Panc1 (cell line): ENCODE data around the gene RFPL4A. TPM values are rescaled to one million over a fixed set of nuclear protein-coding genes. Genes with fewer than 3 reads are reported as not detected.
A peak's percentile ranks its signal among the peaks of the same experiment; 100 is the strongest.
"Not testable (repeated sequence)": the region's sequence is repeated elsewhere in the genome, so short reads cannot be mapped to it uniquely, and the experiment has no call there.

Source experiments
- ATAC-seq: fragments of 200-7000 bp; cut with Tn5 transposase; 2 replicates; pipeline ENCODE4 v1.9.1; 2020; ENCODE audit warnings: mild to moderate bottlenecking, moderate library complexity
- BruUV-seq: library from RNA; stranded (reverse); fragments of 400-500 nt; replicated peaks from 2 replicates; lab custom pipeline; 2021; lab: Mats Ljungman, UMichigan
- CTCF ChIA-PET: fragments of 300-600 bp; sonication (Branson Sonifier 250); formaldehyde crosslinking; loops from one replicate; lab custom pipeline; 2022; ENCODE audit warnings: antibody characterized with exemption; lab: Charles Lee
- POLR2A ChIA-PET: fragments of 300-600 bp; sonication (Branson Sonifier 250); formaldehyde crosslinking; loops from one replicate; lab custom pipeline; 2022; ENCODE audit warnings: antibody characterized with exemption; lab: Charles Lee
- DNase-seq: peaks from one replicate; pipeline ENCODE4 v3.0.0-alpha.2; 2010; ENCODE audit warnings: low read depth, low spot score
- H3K27ac ChIP-seq: 2 replicates; pipeline ENCODE4 v1.5.1; 2011; ENCODE audit warnings: mild to moderate bottlenecking, low read length, inconsistent platforms
- H3K27me3 ChIP-seq: fragments of 200-500 bp; sonication (Bioruptor generic); 2 replicates; pipeline ENCODE4 v1.6.0; 2014; ENCODE audit warnings: low read length, inconsistent platforms; ENCODE audit not compliant: control insufficient read depth, insufficient read depth
- H3K36me3 ChIP-seq: fragments of 200-500 bp; sonication (Bioruptor generic); 2 replicates; pipeline ENCODE4 v1.5.1; 2014; ENCODE audit warnings: inconsistent platforms, mild to moderate bottlenecking, low read length, moderate library complexity; ENCODE audit not compliant: control insufficient read depth, insufficient read depth
- H3K4me1 ChIP-seq: 2 replicates; pipeline ENCODE4 v1.5.1; 2011; ENCODE audit warnings: inconsistent platforms, mild to moderate bottlenecking, low read length, moderate library complexity; ENCODE audit not compliant: control insufficient read depth, insufficient read depth
- H3K4me3 ChIP-seq, 2 experiments: 2 replicates each; pipeline ENCODE4 v1.5.1; 2011 to 2012; ENCODE audit warnings: low read depth in 2 of 2, low read length in 2 of 2, mild to moderate bottlenecking in 2 of 2, inconsistent platforms in 1 of 2, moderate library complexity in 1 of 2
- H3K9me3 ChIP-seq: fragments of 200-500 bp; sonication (Bioruptor generic); 2 replicates; pipeline ENCODE4 v1.5.1; 2014; ENCODE audit warnings: low read depth, mild to moderate bottlenecking, inconsistent platforms, low read length, moderate library complexity; ENCODE audit not compliant: control insufficient read depth, insufficient read depth
- CTCF ChIP-seq: fragments of 450-650 bp; IDR thresholded peaks from 2 replicates; pipeline ENCODE4 v1.5.1; 2017; ENCODE audit warnings: mild to moderate bottlenecking
- POLR2AphosphoS5 ChIP-seq: IDR thresholded peaks from 2 replicates; pipeline ENCODE4 v1.6.1; 2012; ENCODE audit warnings: mild to moderate bottlenecking, low read depth, low read length, moderate library complexity
- SIN3A ChIP-seq: IDR thresholded peaks from 2 replicates; pipeline ENCODE4 v1.6.1; 2012; ENCODE audit warnings: low read depth, mild to moderate bottlenecking, low read length, moderate library complexity, borderline replicate concordance; ENCODE audit not compliant: insufficient read depth
- TCF7L2 ChIP-seq: IDR thresholded peaks from 2 replicates; pipeline ENCODE4 v1.6.1; 2011; ENCODE audit warnings: mild to moderate bottlenecking, low read depth, low read length, inconsistent platforms
- in situ Hi-C: cut with HindIII; loops from 2 replicates; pipeline ENCODE4 v1.10.0; 2016; ENCODE audit warnings: low sequenced_read_pairs, low pct_unique_long_range_greater_than_20kb
- intact Hi-C: fragments of 100-400 bp; cut with micrococcal nuclease; formaldehyde crosslinking; loops from one replicate; pipeline ENCODE4 v1.10.0; 2022; ENCODE audit not compliant: unreplicated experiment
- total RNA-seq: library from RNA; stranded (reverse); gene quantifications from one replicate; pipeline ENCODE4 v1.2.1, GENCODE V29; 2021; ENCODE audit not compliant: unreplicated experiment
- TF ChIP-seq, protein P1 (sequence below), 2 experiments: IDR thresholded peaks; 2 replicates each; pipeline ENCODE4 v1.6.1; 2011 to 2012; ENCODE audit warnings: low read depth in 2 of 2, control low read depth in 1 of 2, low read length in 1 of 2, mild to moderate bottlenecking in 1 of 2, moderate library complexity in 1 of 2; ENCODE audit not compliant: insufficient read depth in 1 of 2

The RFPL4A gene
- total RNA-seq, 1 experiment from 2014 or later: not detected

DNA sequence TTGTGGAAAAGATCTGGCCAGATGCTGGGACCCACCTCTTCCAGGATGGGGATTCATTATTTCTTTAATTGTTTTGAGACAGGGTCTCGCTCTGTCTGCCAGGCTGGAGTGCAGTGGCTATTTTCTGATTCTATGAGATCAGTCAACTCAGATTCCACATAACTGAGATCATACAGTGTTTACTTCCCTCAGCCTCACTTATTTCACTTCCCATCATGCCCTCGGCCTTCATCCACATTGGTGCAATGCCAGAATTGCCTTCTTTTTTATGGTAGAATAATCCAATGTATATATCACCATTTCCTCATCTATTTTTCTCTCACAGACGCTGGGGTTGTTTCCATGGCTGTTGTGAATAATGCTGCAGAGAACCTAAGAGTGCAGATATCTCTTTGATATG lies 10.7 kb downstream of the RFPL4A start:
- H3K27me3 ChIP-seq: peaks cover 14% of the 10 kb centered on the region
- H3K4me1 ChIP-seq, in situ Hi-C loops, CTCF ChIA-PET, DNase-seq, H3K36me3 ChIP-seq, POLR2A ChIA-PET, H3K27ac ChIP-seq, intact Hi-C loops, H3K9me3 ChIP-seq, BruUV-seq, ATAC-seq, H3K4me3 ChIP-seq: not testable (repeated sequence)

DNA sequence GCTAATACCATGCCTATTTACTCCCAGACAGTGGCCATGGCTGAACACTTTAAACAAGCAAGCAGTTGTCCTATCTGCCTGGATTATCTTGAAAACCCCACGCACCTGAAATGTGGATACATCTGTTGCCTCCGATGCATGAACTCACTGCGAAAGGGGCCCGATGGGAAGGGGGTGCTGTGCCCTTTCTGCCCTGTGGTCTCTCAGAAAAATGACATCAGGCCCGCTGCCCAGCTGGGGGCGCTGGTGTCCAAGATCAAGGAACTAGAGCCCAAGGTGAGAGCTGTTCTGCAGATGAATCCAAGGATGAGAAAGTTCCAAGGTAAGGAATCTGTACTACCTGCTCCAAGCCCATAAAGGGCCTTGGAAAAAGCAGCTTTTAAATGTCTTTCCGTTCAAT lies 18.6 kb downstream of the RFPL4A start:
- intact Hi-C loops (no loop called here), in situ Hi-C loops (no loop called here)
- H3K36me3 ChIP-seq: no peaks in the 10 kb centered on the region
- H3K4me1 ChIP-seq: 0 out of 2 replicates have a peak, but pooled peaks cover 3% of the 10 kb centered on the region
- DNase-seq: peak; percentile 2
- peaks cover 6% of the 10 kb centered on the region; the same call in 1 of the 2 replicates for H3K27me3 ChIP-seq
- TF ChIP-seq CTCF (peak; percentile 76), TCF7L2 (no peak)
- POLR2A ChIA-PET: no interaction called here
- H3K4me3 ChIP-seq: no peak overlapping the region
- no peak overlapping the region for H3K27ac ChIP-seq
- CTCF ChIA-PET: interaction anchor here (0.5 to 0.7 kb wide), 2 partner anchors 86 to 278 kb away, joined by 10 to 14 read pairs; no protein-coding TSS in a partner anchor
- ATAC-seq: no peak
- H3K9me3 ChIP-seq: no peaks in the 10 kb centered on the region
- no TSS peak for BruUV-seq

DNA sequence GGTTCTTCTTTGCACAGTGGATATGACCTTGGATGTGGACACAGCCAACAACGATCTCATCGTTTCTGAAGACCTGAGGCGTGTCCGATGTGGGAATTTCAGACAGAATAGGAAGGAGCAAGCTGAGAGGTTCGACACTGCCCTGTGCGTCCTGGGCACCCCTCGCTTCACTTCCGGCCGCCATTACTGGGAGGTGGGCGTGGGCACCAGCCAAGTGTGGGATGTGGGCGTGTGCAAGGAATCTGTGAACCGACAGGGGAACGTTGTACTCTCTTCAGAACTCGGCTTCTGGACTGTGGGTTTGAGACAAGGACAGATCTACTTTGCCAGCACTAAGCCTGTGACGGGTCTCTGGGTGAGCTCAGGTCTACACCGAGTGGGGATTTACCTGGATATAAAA lies 19.4 kb downstream of the RFPL4A start:
- no peaks in the 10 kb centered on the region for H3K36me3 ChIP-seq
- intact Hi-C loops: no loop called here
- no peaks in the 10 kb centered on the region for H3K9me3 ChIP-seq
- H3K4me3 ChIP-seq: no peak overlapping the region
- ATAC-seq (no peak), DNase-seq (no peak)
- H3K4me1 ChIP-seq: 0 out of 2 replicates have a peak, but pooled peaks cover 3% of the 10 kb centered on the region
- H3K27ac ChIP-seq: no peak overlapping the region
- H3K27me3 ChIP-seq: peaks cover 6% of the 10 kb centered on the region; the same call in 1 of the 2 replicates
- TF ChIP-seq POLR2AphosphoS5 (no peak), TCF7L2 (no peak), SIN3A (no peak), CTCF (no peak)
- TF ChIP-seq, protein P1, sequence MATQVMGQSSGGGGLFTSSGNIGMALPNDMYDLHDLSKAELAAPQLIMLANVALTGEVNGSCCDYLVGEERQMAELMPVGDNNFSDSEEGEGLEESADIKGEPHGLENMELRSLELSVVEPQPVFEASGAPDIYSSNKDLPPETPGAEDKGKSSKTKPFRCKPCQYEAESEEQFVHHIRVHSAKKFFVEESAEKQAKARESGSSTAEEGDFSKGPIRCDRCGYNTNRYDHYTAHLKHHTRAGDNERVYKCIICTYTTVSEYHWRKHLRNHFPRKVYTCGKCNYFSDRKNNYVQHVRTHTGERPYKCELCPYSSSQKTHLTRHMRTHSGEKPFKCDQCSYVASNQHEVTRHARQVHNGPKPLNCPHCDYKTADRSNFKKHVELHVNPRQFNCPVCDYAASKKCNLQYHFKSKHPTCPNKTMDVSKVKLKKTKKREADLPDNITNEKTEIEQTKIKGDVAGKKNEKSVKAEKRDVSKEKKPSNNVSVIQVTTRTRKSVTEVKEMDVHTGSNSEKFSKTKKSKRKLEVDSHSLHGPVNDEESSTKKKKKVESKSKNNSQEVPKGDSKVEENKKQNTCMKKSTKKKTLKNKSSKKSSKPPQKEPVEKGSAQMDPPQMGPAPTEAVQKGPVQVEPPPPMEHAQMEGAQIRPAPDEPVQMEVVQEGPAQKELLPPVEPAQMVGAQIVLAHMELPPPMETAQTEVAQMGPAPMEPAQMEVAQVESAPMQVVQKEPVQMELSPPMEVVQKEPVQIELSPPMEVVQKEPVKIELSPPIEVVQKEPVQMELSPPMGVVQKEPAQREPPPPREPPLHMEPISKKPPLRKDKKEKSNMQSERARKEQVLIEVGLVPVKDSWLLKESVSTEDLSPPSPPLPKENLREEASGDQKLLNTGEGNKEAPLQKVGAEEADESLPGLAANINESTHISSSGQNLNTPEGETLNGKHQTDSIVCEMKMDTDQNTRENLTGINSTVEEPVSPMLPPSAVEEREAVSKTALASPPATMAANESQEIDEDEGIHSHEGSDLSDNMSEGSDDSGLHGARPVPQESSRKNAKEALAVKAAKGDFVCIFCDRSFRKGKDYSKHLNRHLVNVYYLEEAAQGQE (IDR thresholded peaks at IDR 0.05; ENCODE audit: insufficient read depth in 1 of 2, low read depth in 2 of 2, low read length in 1 of 2): no peak
- BruUV-seq: no TSS peak
- ChIA-PET CTCF (no interaction called here), POLR2A (no interaction called here)
- in situ Hi-C loops: no loop called here
